Measurements from ENCODE around the gene ATG4B. TPM values are rescaled to one million over a fixed set of nuclear protein-coding genes. Genes with fewer than 3 reads are reported as not detected.

Gene ATG4B
- total RNA-seq, 4 donors from 2014 or later = 44.2 to 72.1 (median 66.0) TPM

DNA sequence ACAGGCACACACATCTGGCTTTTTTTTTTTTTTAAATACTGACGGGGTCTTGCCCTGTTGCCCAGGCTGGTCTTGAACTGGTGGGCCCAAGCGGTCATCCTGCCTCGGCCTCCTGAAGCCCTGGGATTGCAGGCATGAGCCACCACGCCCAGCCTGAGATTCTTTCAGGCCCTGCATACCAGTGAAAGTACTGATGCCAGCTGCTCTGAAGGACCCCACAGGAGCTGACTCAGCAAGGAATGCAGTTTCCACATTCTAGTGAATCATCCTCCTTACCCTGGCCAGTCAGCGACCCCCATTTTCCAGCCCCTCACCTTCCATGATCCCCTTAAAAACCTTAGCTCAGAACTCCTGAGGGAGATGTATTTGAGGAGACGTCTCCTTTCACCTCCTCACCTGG, 55.0 kb downstream of the ATG4B start:
- H3K27me3 ChIP-seq = no peaks in the 10 kb centered on the region
- no peaks in the 10 kb centered on the region for H3K9me3 ChIP-seq
- peaks cover 0 to 30% (median 12%) of the 10 kb centered on the region in 3 donors for H3K4me1 ChIP-seq
- no peak overlapping the region for H3K4me3 ChIP-seq
- TF ChIP-seq, protein P1, sequence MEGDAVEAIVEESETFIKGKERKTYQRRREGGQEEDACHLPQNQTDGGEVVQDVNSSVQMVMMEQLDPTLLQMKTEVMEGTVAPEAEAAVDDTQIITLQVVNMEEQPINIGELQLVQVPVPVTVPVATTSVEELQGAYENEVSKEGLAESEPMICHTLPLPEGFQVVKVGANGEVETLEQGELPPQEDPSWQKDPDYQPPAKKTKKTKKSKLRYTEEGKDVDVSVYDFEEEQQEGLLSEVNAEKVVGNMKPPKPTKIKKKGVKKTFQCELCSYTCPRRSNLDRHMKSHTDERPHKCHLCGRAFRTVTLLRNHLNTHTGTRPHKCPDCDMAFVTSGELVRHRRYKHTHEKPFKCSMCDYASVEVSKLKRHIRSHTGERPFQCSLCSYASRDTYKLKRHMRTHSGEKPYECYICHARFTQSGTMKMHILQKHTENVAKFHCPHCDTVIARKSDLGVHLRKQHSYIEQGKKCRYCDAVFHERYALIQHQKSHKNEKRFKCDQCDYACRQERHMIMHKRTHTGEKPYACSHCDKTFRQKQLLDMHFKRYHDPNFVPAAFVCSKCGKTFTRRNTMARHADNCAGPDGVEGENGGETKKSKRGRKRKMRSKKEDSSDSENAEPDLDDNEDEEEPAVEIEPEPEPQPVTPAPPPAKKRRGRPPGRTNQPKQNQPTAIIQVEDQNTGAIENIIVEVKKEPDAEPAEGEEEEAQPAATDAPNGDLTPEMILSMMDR (IDR thresholded peaks at IDR 0.05) = no peak
- no peak for TF ChIP-seq POLR2AphosphoS5 (IDR thresholded peaks at IDR 0.05)
- WGBS, 2 donors (ENCODE audit: low coverage in 1 of 2) = 80 to 81% methylated on average over 1 to 3 of the region's 6 CpGs
- no peak overlapping the region for H3K27ac ChIP-seq
- peaks cover 0 to 63% of the 10 kb centered on the region in 2 donors for H3K36me3 ChIP-seq
- no peak for ATAC-seq

DNA sequence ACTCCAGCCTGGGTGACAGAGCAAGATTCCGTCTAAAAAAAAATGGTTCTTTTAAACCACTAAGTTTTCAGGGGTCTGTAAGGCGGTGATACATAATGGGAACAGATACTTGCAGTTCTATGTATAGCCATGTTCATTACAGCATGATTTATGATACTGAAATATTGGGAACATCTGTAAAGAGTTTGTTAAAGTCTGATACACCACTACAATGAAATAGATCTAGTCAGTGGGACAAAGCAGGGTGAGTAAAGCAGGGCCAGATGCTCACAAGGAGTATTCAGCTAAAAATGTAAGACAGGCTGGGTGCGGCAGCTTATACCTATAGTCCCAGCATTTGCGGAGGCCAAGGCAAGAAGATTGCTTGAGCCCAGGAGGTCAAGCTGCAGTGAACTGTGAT, 58.2 kb downstream of the ATG4B start:
- Histone ChIP-seq H3K27me3 (no peaks in the 10 kb centered on the region), H3K27ac (no peak overlapping the region), H3K36me3 (peaks cover 0 to 53% of the 10 kb centered on the region in 2 donors), H3K4me3 (no peak overlapping the region), H3K4me1 (peaks cover 0 to 6% (median 0%) of the 10 kb centered on the region in 3 donors), H3K9me3 (no peaks in the 10 kb centered on the region)
- 87 to 92% methylated on average over 2 to 4 of the region's 4 CpGs for WGBS, 2 donors (ENCODE audit: low coverage in 1 of 2)
- no peak for TF ChIP-seq POLR2AphosphoS5 (IDR thresholded peaks at IDR 0.05)
- no peak for TF ChIP-seq EP300 (IDR thresholded peaks at IDR 0.05)
- TF ChIP-seq POLR2A (IDR thresholded peaks at IDR 0.05) = no peak
- TF ChIP-seq, protein P1 (IDR thresholded peaks at IDR 0.05) = no peak
- no peak for ATAC-seq

DNA sequence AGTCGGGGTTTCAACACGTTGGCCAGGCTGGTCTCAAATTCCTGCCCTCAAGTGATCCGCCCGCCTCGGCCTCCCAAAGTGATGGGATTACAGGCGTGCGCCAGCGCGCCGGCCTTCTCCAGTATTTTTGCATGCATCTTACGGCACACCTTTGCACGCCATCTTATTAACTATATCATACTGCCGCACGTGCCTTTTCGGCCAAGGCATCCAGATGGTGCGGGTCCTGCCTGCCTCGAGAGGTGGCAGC, 63.6 kb downstream of the ATG4B start:
- H3K36me3 ChIP-seq = peaks cover 0 to 22% of the 10 kb centered on the region in 2 donors
- H3K27me3 ChIP-seq = no peaks in the 10 kb centered on the region
- no peak for ATAC-seq
- TF ChIP-seq, protein P1 (IDR thresholded peaks at IDR 0.05) = peak in 2 of 4 experiments; percentile 58 to 59
- no peak for TF ChIP-seq POLR2A (IDR thresholded peaks at IDR 0.05)
- no peak for TF ChIP-seq POLR2AphosphoS5 (IDR thresholded peaks at IDR 0.05)
- no peak for TF ChIP-seq EP300 (IDR thresholded peaks at IDR 0.05)
- peaks cover 0 to 34% (median 8%) of the 10 kb centered on the region in 3 donors for H3K4me1 ChIP-seq
- H3K27ac ChIP-seq = peak overlapping the region; percentile 94 to 97 (median 95)
- peak overlapping the region; percentile 72 to 76 for H3K4me3 ChIP-seq
- WGBS, 2 donors (ENCODE audit: low coverage in 1 of 2) = 0 to 13% methylated on average over 2 to 4 of the region's 17 CpGs
- H3K9me3 ChIP-seq = no peaks in the 10 kb centered on the region

DNA sequence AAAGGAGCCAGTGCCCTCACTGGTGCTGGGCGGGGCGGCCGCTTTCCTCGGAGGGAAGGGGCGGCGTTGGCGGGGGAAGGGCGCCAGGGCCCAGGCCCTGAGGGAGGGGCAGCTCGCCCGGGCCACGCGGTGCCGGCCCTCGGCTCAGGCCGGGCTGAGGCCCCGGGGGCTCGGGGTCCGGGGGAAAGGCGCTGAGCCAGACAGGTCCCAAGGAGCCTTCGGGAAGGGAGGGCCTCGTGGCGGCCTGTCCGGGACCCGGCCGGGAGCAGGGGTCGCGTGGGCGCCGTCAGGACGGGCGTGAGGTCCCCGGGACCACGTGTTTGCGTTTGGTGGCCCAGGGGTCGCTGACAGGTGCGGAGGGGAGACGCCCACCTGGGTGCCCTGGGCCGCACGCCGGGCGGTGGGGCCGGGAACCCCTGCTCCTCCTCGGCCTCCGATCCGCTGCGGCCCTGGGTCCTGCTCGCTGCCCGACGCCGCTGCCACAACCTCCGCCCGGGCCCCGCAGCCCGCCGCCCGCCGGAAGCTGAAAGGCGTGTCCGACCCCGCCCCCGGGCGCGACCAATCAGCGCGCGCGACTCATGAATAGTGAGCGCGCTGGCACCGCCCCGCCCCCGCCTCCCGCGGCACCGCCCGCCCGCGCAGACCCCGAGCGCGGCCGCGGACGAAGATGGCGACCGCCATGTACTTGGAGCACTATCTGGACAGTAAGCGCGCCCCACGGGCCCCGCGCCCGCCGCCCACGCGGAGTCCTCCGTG, 64.1 kb downstream of the ATG4B start, which contains the start of gene ING5:
Gene ING5 (plus strand): TSS at position 641 of the 756 bp plus-strand sequence. CDS start 27 bp downstream, at position 668.
- TF ChIP-seq POLR2A (IDR thresholded peaks at IDR 0.05) = peak; percentile 88 to 92
- TF ChIP-seq, protein P1 (IDR thresholded peaks at IDR 0.05) = peak in 1 of 4 experiments; percentile 36
- TF ChIP-seq EP300 (IDR thresholded peaks at IDR 0.05) = no peak
- TF ChIP-seq POLR2AphosphoS5 (IDR thresholded peaks at IDR 0.05) = peak; percentile 75
- peaks cover 0 to 34% (median 8%) of the 10 kb centered on the region in 3 donors for H3K4me1 ChIP-seq
- no CpG with 5 or more reads among the region's 96 CpGs for WGBS, 2 donors (ENCODE audit: low coverage in 1 of 2)
- H3K9me3 ChIP-seq = no peaks in the 10 kb centered on the region
- peak within 1 kb of the TSS; percentile 72 to 91 for H3K4me3 ChIP-seq
- ATAC-seq = peak; percentile 93
- no peaks in the 10 kb centered on the region for H3K27me3 ChIP-seq
- peaks cover 0 to 25% of the 10 kb centered on the region in 2 donors for H3K36me3 ChIP-seq
- H3K27ac ChIP-seq = peak within 1 kb of the TSS; percentile 94 to 97 (median 95)
